Ectodermal cell (in vitro differentiated cells): ENCODE data around the gene SFT2D2.

ENCODE experiments used
- H3K27ac ChIP-seq: 2 replicates; pipeline ENCODE4 v1.7.0; 2013; ENCODE audit warnings: mild to moderate bottlenecking, low read depth, low read length; ENCODE audit not compliant: insufficient read depth, poor library complexity, severe bottlenecking
- H3K27me3 ChIP-seq: 2 replicates; pipeline ENCODE4 v1.7.0; 2013; ENCODE audit warnings: mild to moderate bottlenecking, low read length; ENCODE audit not compliant: insufficient read depth, control insufficient read depth, poor library complexity, severe bottlenecking
- H3K36me3 ChIP-seq: one replicate; pipeline ENCODE4 v1.7.0; 2013; ENCODE audit warnings: low read length; ENCODE audit not compliant: control insufficient read depth, insufficient read depth
- H3K4me1 ChIP-seq: one replicate; pipeline ENCODE4 v1.7.0; 2013; ENCODE audit warnings: low read length; ENCODE audit not compliant: control insufficient read depth, insufficient read depth
- H3K4me3 ChIP-seq: 2 replicates; pipeline ENCODE4 v1.7.0; 2013; ENCODE audit warnings: low read depth, low read length, control low read depth; ENCODE audit not compliant: insufficient read depth
- H3K9me3 ChIP-seq: 2 replicates; pipeline ENCODE4 v1.7.0; 2013; ENCODE audit warnings: mild to moderate bottlenecking, low read length, moderate library complexity; ENCODE audit not compliant: control insufficient read depth
- WGBS, 2 experiments: methylation state at CpG; one replicate each; pipeline ENCODE4 v1.1.7; 2013; ENCODE audit warnings: missing lambda C conversion rate in 2 of 2; 5-methylcytosine and 5-hydroxymethylcytosine counted together

Gene SFT2D2

DNA sequence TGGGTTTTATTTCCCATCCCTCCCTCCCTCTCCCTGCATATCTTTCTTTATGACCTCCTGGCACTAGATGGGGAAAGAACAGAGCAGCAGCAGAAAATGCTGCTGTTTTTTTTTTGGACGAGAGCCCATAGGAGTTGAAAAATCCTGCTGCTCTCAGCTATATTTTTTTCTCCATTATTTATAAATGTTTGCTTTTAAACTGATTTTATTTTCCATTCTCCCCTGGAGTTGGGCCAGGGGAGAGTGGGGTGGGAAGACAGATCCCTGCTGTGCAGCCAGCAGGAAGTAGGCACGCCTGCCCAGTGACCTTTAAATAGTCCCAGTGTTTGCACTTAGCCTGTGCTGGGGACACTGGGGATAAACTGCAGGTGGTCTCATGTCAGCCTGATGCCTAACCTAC, 17.4 kb downstream of the SFT2D2 start:
- Histone ChIP-seq H3K27me3 (no peaks in the 10 kb centered on the region), H3K36me3 (peaks cover 14% of the 10 kb centered on the region), H3K4me1 (no peaks in the 10 kb centered on the region), H3K9me3 (no peaks in the 10 kb centered on the region), H3K27ac (no peak overlapping the region), H3K4me3 (no peak overlapping the region)
- 83 to 84% methylated on average over 1 to 2 of the region's 2 CpGs for WGBS, 2 experiments

DNA sequence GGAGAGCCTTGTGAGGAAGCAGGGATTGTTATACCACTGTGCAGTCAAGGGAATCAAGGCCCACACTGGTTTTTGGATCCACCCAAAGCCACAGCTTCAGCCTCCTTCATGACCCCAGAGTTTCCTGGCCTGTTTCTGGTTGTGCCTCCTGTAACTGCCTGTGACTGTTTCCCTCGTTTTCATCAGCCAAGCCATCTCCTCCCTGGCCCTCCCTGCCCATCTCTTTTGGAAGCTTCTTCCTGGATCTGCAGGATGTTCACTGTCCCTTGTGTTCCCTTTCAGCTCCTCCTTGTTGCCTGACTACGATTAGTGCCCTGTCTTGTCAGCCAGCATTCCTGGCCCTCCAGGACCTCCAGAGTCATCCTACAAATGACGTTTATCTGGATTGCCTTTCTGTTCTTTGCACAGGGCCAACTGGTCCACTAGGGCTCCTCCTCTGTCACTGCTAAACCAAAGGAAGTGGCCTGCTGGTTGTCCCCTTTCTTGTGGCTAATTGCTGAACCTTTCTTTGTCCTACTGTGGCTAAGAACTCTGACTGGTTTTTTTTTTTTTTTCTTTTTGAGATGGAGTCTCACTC, 17.9 kb downstream of the SFT2D2 start:
- H3K4me3 ChIP-seq, result no peak overlapping the region
- no peaks in the 10 kb centered on the region for H3K27me3 ChIP-seq
- WGBS, 2 experiments, result 68 to 75% methylated on average over 3 of the region's 3 CpGs
- H3K36me3 ChIP-seq, result peaks cover 14% of the 10 kb centered on the region
- no peak overlapping the region for H3K27ac ChIP-seq
- H3K4me1 ChIP-seq, result no peaks in the 10 kb centered on the region
- H3K9me3 ChIP-seq, result no peaks in the 10 kb centered on the region

DNA sequence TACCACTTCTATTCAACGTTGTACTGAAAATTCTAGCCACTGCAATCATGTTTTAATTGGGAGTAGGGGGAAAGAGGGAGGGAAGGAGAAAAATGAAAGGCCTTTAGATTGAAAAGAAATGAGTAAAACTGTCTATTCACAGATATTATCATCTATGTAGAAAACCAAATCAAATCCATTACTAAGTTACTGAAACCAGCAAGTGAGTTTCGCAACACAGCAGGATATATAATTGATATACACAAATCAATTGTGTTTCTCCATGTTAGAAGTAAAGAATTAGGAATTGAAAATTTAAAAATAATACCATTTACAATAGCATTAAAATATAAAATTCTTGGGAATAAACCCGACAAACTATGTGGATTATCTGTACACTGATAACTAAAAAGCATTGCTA, 19.2 kb downstream of the SFT2D2 start:
- no peaks in the 10 kb centered on the region for H3K9me3 ChIP-seq
- peaks cover 5% of the 10 kb centered on the region for H3K4me1 ChIP-seq
- H3K27me3 ChIP-seq, result no peaks in the 10 kb centered on the region
- H3K36me3 ChIP-seq, result peaks cover 14% of the 10 kb centered on the region
- H3K4me3 ChIP-seq, result no peak overlapping the region
- no peak overlapping the region for H3K27ac ChIP-seq
- 100% methylated on average over 1 of the region's 3 CpGs for WGBS, 2 experiments

DNA sequence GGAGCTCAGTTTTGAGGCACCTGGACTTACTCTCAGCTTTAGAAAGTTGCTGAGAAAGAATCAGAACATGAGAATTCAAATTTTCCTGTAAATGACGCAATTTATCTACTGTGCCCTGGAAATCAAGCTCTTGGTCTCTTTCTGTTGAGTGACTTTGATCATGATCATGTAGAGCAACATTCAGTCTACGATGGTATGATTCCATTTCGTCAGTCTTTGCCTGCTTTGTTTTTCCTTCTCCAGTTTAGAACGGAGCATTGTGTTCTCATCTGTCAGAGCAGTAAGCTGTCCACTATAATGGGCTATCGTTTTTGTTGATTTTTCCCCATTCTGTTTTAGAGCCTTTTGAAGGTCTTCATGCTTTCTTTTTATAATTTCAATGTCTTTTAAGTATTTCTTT, 20.7 kb downstream of the SFT2D2 start:
- Histone ChIP-seq H3K4me1 (peaks cover 5% of the 10 kb centered on the region), H3K36me3 (peaks cover 14% of the 10 kb centered on the region), H3K9me3 (no peaks in the 10 kb centered on the region), H3K4me3 (no peak overlapping the region), H3K27me3 (no peaks in the 10 kb centered on the region), H3K27ac (no peak overlapping the region)
- WGBS, 2 experiments, result 95 to 96% methylated on average over 5 of the region's 5 CpGs

DNA sequence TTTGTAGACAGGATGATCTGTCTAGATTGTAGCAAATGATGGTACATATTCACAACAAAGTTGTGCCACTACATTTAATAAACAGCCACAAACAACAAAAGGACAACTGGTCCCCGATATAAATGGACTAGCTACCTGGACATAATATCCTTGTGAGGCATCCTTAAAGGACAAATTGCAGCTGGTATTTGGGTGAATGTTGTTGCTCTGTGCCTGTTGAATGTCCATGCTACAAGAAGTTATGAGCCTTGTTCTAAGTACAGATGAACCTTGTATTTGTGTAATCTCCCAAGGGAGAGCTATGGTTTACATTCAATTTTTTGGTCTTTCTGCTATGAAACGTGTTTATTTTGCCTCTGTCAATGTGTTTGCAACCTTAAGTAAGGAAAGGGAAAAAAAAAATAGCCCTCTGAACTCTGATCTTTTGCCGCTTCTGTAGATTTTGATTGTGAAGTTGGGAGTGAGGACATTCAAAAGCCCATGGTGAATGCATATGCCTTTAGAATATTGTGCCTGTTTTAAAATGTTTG, 26.5 kb downstream of the SFT2D2 start:
- H3K27ac ChIP-seq, result no peak overlapping the region
- peaks cover 5% of the 10 kb centered on the region for H3K4me1 ChIP-seq
- H3K9me3 ChIP-seq, result peaks cover 9% of the 10 kb centered on the region
- H3K36me3 ChIP-seq, result no peaks in the 10 kb centered on the region
- H3K27me3 ChIP-seq, result no peaks in the 10 kb centered on the region
- WGBS, 2 experiments, result 91 to 95% methylated on average over 3 of the region's 3 CpGs
- no peak overlapping the region for H3K4me3 ChIP-seq

DNA sequence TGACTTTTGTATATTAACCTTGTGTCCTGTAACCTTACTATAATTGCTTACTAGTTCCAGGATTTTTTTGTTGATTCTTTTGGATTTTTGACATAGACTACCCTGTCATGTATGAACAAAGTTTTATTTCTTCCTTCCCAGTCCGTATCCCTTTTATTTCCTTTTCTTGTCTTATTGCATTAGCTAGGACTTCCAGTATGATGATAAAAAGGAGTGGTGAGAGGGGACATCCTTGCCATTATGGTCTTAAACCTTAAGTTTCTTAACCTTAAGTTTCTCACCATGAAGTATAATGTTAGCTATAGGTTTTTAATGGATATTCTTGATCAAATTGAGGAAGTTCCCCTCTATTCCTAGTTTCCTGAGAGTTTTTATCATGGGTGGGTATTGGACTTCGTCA, 30.4 kb downstream of the SFT2D2 start:
- H3K27me3 ChIP-seq, result no peaks in the 10 kb centered on the region
- 96 to 100% methylated on average over 1 to 2 of the region's 2 CpGs for WGBS, 2 experiments

DNA sequence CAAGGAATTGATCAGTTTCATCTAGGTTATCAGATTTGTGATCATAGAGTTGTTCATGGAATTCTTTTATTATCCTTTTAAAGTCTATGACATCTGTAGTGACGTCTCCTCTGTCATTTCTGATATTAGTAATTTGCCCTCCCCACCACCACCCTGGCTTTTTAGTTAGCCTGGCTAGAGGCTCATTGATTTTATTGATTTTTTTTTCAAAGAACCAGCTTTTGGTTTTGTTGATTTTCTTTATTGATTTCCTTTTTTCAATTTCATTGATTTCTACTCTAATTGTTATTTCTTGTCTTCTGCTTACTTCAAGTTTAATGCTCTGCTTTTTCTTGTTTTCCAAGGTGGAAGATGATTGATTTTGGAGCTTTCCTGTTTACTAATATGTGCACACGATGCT, 31.6 kb downstream of the SFT2D2 start:
- H3K27me3 ChIP-seq, result no peaks in the 10 kb centered on the region
- no peak overlapping the region for H3K4me3 ChIP-seq
- H3K36me3 ChIP-seq, result no peaks in the 10 kb centered on the region
- no peak overlapping the region for H3K27ac ChIP-seq
- no peaks in the 10 kb centered on the region for H3K4me1 ChIP-seq
- H3K9me3 ChIP-seq, result peaks cover 9% of the 10 kb centered on the region
- 90 to 100% methylated on average over 1 of the region's 2 CpGs for WGBS, 2 experiments

More for the DNA sequence above, 30.4 kb downstream of the SFT2D2 start:
- Histone ChIP-seq H3K36me3 (no peaks in the 10 kb centered on the region), H3K9me3 (peaks cover 9% of the 10 kb centered on the region), H3K4me3 (no peak overlapping the region), H3K27ac (no peak overlapping the region), H3K4me1 (no peaks in the 10 kb centered on the region)

DNA sequence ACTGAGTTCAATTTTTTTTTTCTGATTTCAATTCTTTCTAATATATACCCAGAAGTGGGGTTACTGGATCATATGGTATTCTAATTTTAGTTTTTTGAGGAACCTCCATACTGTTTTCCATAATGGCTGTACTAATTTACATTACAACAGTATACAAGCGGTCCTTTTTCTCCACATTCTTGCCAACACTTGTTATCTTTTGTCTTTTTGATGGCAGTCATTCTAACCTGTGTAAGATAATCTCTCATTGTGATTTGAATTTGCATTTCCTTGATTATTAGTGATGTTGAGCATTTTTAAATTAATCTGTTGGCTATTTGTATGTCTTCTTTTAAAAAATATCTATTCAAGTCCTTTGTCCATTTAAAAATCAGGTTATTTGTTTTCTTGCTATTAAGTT, 33.8 kb downstream of the SFT2D2 start:
- no peak overlapping the region for H3K27ac ChIP-seq
- WGBS, 2 experiments, result 86 to 100% methylated on average over 1 of the region's 1 CpG
- H3K27me3 ChIP-seq, result no peaks in the 10 kb centered on the region
- peaks cover 9% of the 10 kb centered on the region for H3K9me3 ChIP-seq
- H3K4me3 ChIP-seq, result no peak overlapping the region
- no peaks in the 10 kb centered on the region for H3K4me1 ChIP-seq
- H3K36me3 ChIP-seq, result peaks cover 4% of the 10 kb centered on the region

DNA sequence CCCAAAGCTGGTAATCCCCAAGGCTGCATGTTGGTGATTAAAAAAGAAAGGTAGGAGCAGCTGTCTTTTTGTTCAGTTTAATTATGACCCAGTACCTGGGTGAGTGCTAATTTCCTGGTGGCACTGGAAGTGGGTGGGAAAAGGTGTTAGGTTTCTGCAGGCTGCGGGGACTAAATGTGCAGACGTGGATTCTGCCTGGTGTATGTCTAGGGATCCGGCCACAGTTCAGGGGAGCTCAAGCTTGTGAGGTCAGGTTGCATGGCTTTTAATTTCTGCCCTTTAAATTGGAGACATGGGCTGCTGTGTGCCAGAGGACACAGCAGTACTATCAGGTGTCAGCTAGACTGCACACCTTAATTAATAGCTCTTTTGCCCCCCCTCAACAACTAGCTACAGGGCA, 34.6 kb downstream of the SFT2D2 start:
- H3K4me3 ChIP-seq, result no peak overlapping the region
- no peak overlapping the region for H3K27ac ChIP-seq
- WGBS, 2 experiments, result 79% methylated on average over 3 of the region's 3 CpGs
- no peaks in the 10 kb centered on the region for H3K27me3 ChIP-seq
- H3K4me1 ChIP-seq, result no peaks in the 10 kb centered on the region
- peaks cover 9% of the 10 kb centered on the region for H3K9me3 ChIP-seq
- H3K36me3 ChIP-seq, result peaks cover 4% of the 10 kb centered on the region

DNA sequence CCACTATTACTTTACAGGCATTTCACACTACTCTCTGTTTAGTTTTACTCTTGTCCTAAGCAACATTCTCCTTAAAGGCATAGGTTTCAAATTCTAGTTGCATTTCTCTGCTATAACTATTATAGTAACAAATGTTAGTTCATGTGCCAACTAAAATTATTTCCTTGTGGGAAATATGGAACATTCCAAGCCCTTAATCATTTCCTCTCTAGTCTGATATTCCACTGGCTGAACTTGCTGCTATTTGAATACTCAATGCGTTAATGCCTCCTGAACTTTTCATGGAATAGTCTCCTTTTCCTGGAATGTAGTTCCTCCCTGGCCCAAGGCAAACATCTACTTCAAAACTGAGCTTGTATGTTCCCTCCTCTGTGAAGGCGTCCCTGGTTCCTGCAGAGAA, 35.6 kb downstream of the SFT2D2 start:
- no peaks in the 10 kb centered on the region for H3K27me3 ChIP-seq
- H3K4me1 ChIP-seq, result no peaks in the 10 kb centered on the region
- no peak overlapping the region for H3K27ac ChIP-seq
- H3K36me3 ChIP-seq, result peaks cover 4% of the 10 kb centered on the region
- 93 to 95% methylated on average over 2 of the region's 2 CpGs for WGBS, 2 experiments
- H3K9me3 ChIP-seq, result peaks cover 2% of the 10 kb centered on the region
- no peak overlapping the region for H3K4me3 ChIP-seq

DNA sequence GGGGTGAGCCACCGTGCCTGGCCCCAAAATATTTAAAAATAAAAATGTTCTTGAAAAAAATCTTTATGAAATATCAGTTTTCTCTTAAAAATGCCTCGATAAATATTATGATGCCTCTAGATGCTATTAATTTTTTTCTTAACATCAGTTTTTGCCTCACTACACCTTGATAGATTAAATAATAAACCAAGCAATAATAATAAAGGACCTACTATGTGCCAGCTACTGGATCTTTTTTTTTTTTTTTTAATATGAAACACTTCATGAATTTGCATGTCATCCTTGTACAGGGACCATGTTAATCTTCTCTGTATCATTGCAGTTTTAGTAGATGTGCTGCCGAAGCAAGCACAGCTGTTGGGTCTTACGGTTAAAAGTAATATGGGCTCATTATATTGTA, 37.3 kb downstream of the SFT2D2 start:
- Histone ChIP-seq H3K27me3 (no peaks in the 10 kb centered on the region), H3K4me3 (no peak overlapping the region), H3K36me3 (peaks cover 4% of the 10 kb centered on the region), H3K4me1 (no peaks in the 10 kb centered on the region), H3K9me3 (no peaks in the 10 kb centered on the region), H3K27ac (no peak overlapping the region)
- 95 to 100% methylated on average over 2 to 4 of the region's 4 CpGs for WGBS, 2 experiments
